ENCODE measurements around the gene SLC38A6.

DNA sequence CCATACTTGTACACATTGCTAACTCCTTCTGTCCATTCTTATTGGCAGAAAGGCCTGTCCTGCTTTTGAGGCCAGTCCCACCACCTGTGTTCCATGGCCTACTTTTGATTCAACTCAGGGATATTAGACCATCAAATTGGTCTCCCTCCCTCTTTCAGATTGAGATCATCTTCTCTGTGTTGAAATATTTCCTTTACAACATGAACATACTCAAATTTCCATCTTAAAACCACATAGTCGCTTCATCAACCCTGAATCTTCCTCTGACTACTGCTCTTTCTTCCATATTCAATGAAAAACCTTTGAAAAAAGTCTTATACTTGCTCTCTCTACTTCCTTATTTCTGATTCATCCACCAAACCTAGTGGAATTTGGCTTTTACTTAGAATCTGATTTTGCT is 35.1 kb upstream of the SLC38A6 start:
- TF ChIP-seq, protein P1, sequence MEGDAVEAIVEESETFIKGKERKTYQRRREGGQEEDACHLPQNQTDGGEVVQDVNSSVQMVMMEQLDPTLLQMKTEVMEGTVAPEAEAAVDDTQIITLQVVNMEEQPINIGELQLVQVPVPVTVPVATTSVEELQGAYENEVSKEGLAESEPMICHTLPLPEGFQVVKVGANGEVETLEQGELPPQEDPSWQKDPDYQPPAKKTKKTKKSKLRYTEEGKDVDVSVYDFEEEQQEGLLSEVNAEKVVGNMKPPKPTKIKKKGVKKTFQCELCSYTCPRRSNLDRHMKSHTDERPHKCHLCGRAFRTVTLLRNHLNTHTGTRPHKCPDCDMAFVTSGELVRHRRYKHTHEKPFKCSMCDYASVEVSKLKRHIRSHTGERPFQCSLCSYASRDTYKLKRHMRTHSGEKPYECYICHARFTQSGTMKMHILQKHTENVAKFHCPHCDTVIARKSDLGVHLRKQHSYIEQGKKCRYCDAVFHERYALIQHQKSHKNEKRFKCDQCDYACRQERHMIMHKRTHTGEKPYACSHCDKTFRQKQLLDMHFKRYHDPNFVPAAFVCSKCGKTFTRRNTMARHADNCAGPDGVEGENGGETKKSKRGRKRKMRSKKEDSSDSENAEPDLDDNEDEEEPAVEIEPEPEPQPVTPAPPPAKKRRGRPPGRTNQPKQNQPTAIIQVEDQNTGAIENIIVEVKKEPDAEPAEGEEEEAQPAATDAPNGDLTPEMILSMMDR (conservative IDR thresholded peaks at IDR 0.05; ENCODE audit: low read length), result no peak
- TF ChIP-seq EZH2phosphoT487 (IDR thresholded peaks at IDR 0.05; ENCODE audit: borderline replicate concordance, low read depth, low read length), result no peak
